ENCODE data around the gene JMJD1C.

The JMJD1C gene

DNA sequence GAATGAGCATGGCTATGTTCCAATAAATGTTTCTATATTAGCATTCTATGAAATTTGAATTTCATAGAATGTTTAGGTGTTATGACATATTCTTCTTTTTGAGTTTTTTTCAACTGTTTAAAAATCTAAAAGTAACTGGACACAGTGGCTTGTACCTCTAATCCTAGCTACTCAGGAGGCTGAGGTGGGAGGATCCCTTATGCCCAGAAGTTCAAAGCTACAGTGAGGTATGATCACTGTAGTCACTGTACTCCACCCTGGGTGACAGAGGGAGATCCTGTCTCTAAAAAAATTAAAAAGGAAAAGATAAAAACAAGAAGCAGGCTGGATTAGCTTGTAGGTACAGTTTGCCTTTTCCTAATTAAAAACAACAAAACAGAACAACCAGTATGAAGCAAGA, 237.5 kb downstream of the JMJD1C start:
- no peak for DNase-seq (ENCODE audit: low read depth, low spot score)

GRCh38 chr10:63227207-63227895, 238.4 kb downstream of the JMJD1C start:
- DNase-seq (ENCODE audit: low read depth, low spot score): no peak

- DNase-seq (ENCODE audit: low read depth, low spot score): no peak
Observed at GRCh38 chr10:63224241-63224640, 241.5 kb downstream of the JMJD1C start.

DNA sequence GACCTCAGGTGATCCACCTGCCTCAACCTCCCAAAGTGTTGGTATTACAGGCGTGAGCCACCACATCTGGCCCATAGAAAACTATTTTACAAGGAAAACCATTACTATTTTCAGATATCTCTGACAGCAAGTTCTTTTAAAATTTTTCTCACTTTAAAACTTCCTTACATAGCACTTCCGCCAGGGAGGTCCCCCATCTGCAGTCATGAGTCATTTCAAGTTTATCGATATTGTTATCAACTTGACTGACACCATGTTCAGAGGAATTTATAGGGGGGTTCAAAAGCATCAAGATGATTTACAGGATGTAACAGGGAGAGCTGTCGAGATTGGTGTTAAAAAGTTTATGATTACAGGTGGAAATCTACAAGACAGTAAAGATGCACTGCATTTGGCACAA, 243.8 kb downstream of the JMJD1C start:
- no peak for DNase-seq (ENCODE audit: low read depth, low spot score)

GRCh38 chr10:63219749-63220148, 246.0 kb downstream of the JMJD1C start:
- DNase-seq (ENCODE audit: low read depth, low spot score): no peak

- no peak for DNase-seq (ENCODE audit: low read depth, low spot score)
Observed at GRCh38 chr10:63217120-63217605, 248.6 kb downstream of the JMJD1C start.

GRCh38 chr10:63214571-63214970, 251.2 kb downstream of the JMJD1C start:
- DNase-seq (ENCODE audit: low read depth, low spot score): no peak

GRCh38 chr10:63213489-63213888, 252.3 kb downstream of the JMJD1C start:
- DNase-seq (ENCODE audit: low read depth, low spot score): no peak

DNA sequence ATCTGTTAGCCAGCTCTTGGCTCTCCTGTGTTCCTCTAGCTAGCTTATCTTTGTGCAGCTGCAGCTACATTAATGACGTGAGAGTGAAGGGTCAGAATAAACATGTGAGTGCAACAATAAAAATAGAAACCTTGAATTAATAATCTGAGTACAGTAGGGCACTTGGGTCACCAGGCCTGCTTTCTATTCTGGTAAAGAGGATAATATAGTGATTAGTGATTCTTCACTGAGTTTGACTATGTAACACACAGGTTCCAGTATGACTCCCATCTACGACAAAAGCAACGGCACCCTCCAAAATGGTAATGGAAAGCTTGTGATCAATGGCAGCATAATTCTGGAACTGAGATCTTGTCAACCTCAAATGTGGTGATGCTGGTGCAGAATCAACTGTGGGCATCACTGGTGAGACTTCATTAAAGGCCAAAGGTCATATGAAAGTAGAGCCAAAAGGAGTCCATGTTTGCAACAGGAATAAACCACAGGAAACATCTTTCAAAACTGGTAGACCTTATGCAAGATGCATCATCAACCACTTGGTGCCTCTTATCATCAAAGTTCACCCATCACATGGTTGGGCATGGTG, 255.1 kb downstream of the JMJD1C start:
- DNase-seq (ENCODE audit: low read depth, low spot score): no peak

DNA sequence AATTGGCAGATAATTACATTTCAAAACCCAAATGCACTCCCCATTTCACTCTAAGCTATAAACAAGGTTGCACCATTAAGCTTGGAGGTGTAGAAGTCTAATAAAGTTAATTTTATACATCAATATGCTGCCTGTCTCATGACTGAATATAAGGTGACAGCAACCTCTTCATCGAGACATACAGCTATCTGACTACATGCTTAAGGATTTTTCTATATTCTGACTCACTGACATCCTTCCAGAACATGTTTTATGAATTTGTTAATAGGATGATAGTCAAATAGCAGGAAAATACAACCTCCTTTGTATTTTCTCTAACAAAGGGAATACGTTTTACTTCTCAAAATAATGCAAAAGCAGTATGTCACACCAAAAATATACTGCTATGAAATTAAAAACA, 256.1 kb downstream of the JMJD1C start:
- no peak for DNase-seq (ENCODE audit: low read depth, low spot score)

DNA sequence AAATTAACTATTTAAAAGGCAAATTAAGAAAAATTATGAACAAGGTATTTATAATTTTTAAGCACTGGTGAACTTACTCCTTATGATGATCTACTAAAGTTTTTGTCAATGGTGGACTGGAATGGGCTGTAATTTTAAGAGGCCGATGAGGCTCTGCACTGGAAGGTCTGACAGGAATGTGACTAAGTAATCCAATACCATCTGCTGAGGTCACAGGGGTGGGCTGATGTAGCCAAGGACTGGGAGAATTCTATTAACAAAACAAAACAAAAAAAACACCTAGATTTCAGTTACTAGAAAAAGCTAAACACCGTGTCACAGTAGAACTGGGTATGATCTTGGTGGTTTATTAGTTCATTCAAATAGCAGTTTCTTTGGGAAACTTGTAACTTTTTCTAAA, 256.8 kb downstream of the JMJD1C start:
- DNase-seq (ENCODE audit: low read depth, low spot score): no peak

DNA sequence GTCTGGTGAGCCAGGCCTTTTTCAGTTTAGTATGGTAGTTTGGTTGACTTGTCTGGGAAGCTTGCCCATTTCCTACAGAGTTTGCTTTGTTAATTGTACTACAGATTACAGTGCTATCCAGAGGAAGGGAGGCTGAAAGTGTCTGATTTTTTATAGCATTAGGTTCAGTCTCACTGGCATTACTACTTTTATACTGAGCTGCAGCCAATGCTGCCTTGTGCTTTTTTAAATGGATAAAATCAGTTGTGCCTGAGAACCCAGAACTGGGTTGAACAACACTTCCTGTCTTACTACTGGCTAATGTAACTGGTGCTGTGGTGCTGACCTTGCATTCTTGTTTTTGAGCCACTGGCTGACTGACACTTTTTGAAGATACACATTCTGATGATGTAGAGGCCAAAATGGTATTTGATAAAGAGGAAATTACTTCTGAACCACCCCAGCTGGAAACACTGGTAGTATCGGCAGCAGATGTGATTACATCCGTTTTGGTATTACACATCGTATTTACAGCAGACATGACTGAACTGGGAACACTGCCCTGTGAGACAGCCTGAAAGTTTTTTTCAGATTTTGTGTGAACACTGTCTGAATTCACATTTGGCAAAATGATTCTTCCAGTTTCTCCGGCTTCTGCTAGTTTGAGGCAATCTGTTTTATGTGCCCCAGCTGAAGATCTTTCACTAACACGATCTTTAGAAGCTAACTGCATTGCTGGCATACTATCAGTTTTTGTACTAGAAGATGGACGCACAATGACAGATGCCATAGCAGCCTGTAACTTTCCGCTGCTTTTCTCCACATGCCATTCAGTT, 258.6 kb downstream of the JMJD1C start:
- no peak for DNase-seq (ENCODE audit: low read depth, low spot score)

DNA sequence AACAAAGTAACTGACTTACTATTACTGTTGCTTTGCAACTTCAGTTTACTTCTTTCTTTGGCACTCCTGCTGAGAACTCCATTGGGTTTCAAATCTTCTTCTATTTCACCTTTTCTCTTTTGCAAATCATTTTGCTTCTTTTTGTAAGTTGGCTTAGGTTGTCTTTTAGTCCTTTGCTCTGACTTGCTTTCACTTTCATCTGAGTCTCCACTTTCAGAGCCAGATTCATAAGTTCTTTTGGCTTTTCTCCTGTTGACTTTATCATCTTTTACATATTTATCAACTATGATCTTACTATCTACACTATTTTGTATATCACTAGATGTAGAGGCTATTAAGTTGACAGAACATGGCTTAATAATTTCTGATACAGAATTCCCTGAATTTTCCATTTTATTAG, 259.2 kb downstream of the JMJD1C start:
- no peak for DNase-seq (ENCODE audit: low read depth, low spot score)

DNA sequence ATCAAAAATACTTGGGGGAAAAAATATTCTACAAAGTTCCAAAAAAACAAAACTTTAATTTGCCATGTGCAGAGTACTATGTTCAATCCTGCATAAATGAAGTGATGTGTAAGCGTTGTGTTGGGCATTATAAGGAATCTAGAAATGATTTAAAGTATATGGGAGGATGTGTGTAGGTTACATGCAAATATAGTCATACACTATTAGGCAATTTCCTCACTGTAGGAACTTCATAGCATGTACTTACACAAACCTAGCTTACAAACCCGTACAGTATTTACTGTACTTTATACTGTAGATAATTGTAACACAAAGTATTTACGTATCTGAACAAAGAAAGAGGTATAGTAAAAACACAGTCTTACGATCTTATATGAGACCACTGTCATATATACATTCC, 260.4 kb downstream of the JMJD1C start:
- DNase-seq (ENCODE audit: low read depth, low spot score): no peak

GRCh38 chr10:63204667-63205391, 260.9 kb downstream of the JMJD1C start:
- DNase-seq (ENCODE audit: low read depth, low spot score): no peak

GRCh38 chr10:63201118-63201517, 264.7 kb downstream of the JMJD1C start:
- DNase-seq (ENCODE audit: low read depth, low spot score): no peak

DNA sequence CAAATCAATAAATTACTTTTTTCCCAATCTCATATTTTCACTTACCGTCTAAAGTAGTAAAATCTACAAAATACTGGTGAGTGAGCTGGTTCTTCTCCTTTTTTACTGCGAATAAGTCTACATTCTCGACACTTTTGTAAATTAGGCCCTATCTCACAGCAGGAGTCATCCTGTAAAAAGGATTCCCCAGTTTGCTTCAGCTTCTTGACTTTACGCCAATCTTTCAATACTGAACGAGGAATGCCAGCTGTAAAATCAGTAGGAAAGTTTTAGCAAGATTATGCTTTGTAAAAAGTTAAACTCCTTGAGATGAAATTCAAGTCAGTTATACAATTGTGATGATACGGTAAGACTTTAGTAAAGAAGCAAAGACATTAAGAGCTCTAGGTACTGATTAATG, 265.3 kb downstream of the JMJD1C start:
- no peak for DNase-seq (ENCODE audit: low read depth, low spot score)

DNA sequence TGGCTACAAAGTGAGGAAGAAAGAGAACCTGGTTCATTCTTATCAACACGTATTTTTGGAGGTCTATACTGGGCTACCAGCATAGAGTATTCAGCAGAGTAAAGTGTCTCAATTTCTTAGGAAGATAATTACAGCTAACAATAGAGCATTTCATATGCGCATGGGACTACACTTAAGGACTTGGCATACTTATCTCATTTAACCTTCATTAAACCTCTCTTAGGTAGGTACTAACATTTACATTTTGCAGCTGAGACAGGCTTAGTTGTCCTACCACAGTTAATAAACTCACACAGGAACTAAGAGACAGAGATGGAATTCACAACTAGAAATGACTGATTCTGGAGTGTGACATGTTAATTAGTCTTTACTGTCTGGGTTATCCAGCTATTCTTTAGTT, 266.1 kb downstream of the JMJD1C start:
- no peak for DNase-seq (ENCODE audit: low read depth, low spot score)

DNA sequence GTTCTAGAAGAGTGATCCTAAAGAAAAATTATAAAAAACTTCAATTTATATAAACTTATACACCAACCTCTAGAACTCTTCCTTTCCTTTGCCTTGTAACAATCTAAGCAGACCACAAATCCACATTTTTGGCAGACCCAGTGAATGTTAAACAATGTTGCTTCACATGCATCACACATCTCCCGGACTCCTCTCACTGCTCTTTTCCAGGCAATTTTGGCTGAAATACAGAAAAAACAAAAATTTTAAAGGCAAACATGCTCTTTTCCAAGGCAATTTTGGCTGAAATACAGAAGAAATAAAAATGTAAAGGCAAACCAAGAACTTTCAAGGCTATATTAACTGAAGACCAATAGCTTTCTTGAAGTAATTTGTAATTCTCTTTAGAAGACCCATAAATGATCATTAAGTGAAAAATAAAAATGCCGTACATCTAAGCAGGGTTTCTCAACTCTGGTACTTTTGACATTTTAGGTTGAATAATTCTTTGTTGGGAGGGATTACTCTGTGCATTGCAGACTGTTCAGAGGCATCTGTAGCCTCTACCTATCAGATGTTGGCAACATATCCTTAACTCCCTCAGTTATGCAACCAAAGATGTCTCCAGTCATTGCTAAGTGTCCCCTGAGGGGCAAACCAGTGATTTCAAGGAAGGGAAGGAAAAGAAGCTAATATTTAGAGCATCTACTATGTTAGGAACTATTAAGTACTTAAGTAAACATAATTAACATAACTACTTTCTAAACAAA, 268.3 kb downstream of the JMJD1C start:
- DNase-seq (ENCODE audit: low read depth, low spot score): no peak

DNA sequence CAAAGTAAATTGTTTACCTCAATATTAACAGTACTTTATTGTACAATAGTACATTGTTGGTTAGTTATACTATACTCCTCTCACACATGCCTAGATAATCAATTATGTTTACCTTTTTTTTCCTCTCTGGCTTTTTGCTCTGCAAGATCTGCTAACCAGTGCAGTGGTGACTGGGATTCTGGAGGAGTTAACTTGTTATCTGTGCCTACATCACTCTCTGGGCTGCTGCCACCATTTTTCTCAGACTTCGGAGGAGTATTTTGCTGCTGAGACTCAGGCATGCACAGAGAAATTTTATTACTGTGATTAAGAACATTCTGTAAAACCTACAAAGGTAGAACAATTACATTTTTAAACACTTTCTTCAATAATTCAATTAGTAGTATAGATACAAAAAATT, 273.0 kb downstream of the JMJD1C start:
- DNase-seq (ENCODE audit: low read depth, low spot score): no peak

- no peak for DNase-seq (ENCODE audit: low read depth, low spot score)
Observed at GRCh38 chr10:63175534-63175933, 290.2 kb downstream of the JMJD1C start.
